GM06990 (cell line): ENCODE data around the gene PCBP3.

Experiments used
- DNase-seq: peaks from one replicate; pipeline ENCODE4 v3.0.0-alpha.2; 2011; ENCODE audit not compliant: insufficient read length; ENCODE audit errors: extremely low read depth
- H3K27me3 ChIP-seq: replicated peaks from 2 replicates; pipeline ENCODE4 v1.6.0; 2011; ENCODE audit warnings: low read length; ENCODE audit not compliant: control insufficient read depth, insufficient read depth
- H3K36me3 ChIP-seq: 2 replicates; pipeline ENCODE4 v1.5.1; 2011; ENCODE audit warnings: low read length; ENCODE audit not compliant: control insufficient read depth, insufficient read depth
- H3K4me3 ChIP-seq: replicated peaks from 2 replicates; pipeline ENCODE4 v1.5.1; 2011; ENCODE audit warnings: low read depth, mild to moderate bottlenecking, control low read depth, low read length
- TF ChIP-seq, protein P1 (sequence below): IDR thresholded peaks from 2 replicates; pipeline ENCODE4 v1.5.1; 2011; ENCODE audit warnings: low read length, control low read depth, mild to moderate bottlenecking, inconsistent platforms; ENCODE audit not compliant: insufficient read depth, poor library complexity, severe bottlenecking

PCBP3 gene

DNA sequence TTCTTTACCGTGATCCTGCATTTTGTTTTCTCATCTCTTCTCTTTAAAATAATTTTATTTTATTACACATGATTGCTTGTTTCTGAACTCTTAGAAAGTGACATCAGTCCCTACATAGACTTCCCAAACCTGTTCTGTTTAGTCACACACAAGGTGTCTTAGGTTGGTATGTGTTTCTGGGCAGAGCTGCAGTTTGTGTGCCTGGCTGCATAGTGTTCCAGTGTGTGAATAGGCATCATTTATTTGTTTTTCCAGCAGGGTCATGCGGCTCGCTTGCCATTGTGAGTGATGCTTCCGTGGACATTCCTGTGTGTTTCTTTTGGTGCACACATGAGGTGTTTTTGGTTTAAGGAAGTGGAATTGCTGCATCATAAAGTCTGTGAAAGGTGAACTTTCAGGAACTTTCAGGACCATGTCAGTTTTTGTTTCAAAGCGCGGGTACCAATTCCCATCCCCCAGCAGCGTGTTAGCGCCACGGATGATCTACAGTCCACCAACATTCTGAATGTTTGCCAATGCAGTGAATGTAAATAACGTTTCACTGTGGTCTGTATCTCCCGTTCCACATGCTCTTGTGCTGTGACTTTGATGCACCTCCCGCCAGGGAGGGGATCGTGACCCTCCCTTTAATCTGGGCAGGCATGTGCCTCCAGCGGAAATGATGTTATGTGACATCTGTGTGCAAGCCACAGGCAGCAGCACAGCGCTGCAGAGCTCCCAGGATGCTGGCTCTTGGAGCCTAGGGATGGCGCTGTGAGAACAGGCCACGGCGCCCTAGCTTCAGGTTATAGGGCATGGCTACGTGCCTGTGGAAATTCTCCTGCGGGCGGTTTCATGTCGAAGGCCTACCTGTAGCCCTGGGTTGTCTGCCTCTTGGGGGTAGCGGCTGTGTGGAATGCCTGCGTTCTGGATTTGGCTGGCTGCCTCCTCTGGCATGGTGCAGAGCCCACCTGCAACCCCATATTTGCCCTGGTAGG, 193.5 kb downstream of the PCBP3 start:
- Histone ChIP-seq H3K27me3 (no peaks in the 10 kb centered on the region; the same call in 1 of the 2 replicates), H3K36me3 (no peaks in the 10 kb centered on the region), H3K4me3 (no peak overlapping the region)
- TF ChIP-seq, protein P1, sequence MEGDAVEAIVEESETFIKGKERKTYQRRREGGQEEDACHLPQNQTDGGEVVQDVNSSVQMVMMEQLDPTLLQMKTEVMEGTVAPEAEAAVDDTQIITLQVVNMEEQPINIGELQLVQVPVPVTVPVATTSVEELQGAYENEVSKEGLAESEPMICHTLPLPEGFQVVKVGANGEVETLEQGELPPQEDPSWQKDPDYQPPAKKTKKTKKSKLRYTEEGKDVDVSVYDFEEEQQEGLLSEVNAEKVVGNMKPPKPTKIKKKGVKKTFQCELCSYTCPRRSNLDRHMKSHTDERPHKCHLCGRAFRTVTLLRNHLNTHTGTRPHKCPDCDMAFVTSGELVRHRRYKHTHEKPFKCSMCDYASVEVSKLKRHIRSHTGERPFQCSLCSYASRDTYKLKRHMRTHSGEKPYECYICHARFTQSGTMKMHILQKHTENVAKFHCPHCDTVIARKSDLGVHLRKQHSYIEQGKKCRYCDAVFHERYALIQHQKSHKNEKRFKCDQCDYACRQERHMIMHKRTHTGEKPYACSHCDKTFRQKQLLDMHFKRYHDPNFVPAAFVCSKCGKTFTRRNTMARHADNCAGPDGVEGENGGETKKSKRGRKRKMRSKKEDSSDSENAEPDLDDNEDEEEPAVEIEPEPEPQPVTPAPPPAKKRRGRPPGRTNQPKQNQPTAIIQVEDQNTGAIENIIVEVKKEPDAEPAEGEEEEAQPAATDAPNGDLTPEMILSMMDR, result no peak
- DNase-seq, result no peak

DNA sequence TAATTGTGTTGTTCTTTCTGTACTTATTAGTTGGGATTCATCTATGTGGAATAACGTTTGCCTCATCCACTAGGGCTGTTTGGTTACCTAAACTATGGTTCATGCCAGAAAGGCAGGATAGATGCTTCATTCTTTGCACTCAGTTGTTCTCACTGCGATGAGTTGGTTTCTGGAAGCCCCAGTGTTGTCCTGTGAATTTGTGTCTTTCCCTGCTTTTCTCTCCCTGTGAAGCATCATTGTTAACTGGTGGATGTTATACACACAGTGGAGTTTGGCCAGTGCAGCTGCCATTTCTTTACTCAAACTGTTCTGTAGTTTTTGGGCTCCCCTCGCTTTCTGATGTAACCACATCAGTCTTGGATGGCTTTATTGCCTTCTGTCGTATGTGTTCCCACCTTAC, 194.4 kb downstream of the PCBP3 start:
- H3K27me3 ChIP-seq, result no peaks in the 10 kb centered on the region; the same call in 1 of the 2 replicates
- no peaks in the 10 kb centered on the region for H3K36me3 ChIP-seq
- H3K4me3 ChIP-seq, result no peak overlapping the region
- no peak for DNase-seq
- TF ChIP-seq, protein P1, result no peak

DNA sequence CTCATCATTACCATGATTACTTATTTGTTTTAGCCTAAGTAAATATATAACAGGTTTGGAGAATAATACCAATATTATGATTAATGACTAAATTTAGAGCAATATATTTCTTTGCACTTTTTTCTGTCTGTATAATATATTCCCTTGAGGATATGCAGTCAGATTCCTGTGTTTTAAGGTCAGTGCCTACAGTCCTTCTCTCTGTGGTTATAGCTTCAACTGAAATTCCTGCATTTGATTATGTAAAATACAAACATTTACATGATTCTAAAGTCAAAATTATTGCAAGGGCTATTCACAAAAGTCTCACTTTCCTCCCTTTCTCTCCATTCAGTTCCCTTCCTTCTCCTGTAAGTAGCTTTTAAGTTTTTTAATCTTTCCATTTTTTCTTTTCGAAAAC, 195.1 kb downstream of the PCBP3 start:
- TF ChIP-seq, protein P1, result no peak
- Histone ChIP-seq H3K27me3 (no peaks in the 10 kb centered on the region; the same call in 1 of the 2 replicates), H3K4me3 (no peak overlapping the region)

DNA sequence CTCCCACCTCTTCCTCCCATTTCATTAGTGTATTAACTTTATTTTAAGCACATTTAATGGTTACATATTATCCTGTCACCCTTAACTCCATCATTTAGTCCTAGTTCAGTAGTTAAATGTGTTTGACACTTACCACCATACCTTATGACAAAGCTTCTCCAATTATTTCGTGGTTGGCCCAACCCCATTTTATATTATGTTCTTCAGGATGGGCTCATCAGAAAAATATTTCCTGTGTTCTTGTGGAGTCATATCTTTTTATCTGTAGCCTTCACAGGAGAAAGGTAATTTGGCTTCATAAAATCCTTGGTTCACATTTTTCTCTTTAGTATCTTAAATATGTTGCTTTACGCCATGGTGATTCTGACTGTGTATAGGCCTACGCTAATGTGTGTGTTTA, 195.7 kb downstream of the PCBP3 start:
- no peaks in the 10 kb centered on the region for H3K36me3 ChIP-seq
- DNase-seq, result no peak
- TF ChIP-seq, protein P1, result no peak
- no peaks in the 10 kb centered on the region; the same call in 1 of the 2 replicates for H3K27me3 ChIP-seq
- no peak overlapping the region for H3K4me3 ChIP-seq

More for the DNA sequence above, 195.1 kb downstream of the PCBP3 start:
- no peaks in the 10 kb centered on the region for H3K36me3 ChIP-seq
- DNase-seq, result no peak

DNA sequence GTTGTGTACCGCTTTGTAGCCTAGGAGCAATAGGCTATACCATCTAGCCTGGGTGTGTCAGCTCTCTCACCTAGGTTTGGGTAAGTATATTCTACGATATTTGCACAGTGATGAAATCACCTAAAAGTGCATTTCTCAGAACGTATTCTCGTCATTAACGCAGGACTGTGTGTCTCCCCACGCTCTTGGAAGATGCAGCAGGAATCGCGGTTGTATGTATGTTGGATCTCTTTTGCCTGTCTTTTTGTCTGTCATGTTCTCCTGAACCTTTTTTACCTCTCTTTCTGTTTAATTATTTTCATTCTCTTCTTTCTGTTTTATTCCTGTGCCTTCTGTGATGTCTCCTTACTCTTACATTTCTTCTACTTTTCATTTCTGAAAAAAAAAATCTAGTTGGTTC, 197.5 kb downstream of the PCBP3 start:
- no peak for DNase-seq
- TF ChIP-seq, protein P1, result no peak
- H3K4me3 ChIP-seq, result no peak overlapping the region
- H3K27me3 ChIP-seq, result no peaks in the 10 kb centered on the region; the same call in 1 of the 2 replicates
- no peaks in the 10 kb centered on the region for H3K36me3 ChIP-seq
